Hippocampal formation (tissue), 2 donors: ENCODE measurements around the gene ZHX3.
"Not testable (repeated sequence)": the region's sequence is repeated elsewhere in the genome, so short reads cannot be mapped to it uniquely, and the experiment has no call there.

Source experiments
- DNase-seq, 2 donors: peaks; one replicate each; lab custom pipeline; 2025; lab: John Stamatoyannopoulos, UW

Gene ZHX3

DNA sequence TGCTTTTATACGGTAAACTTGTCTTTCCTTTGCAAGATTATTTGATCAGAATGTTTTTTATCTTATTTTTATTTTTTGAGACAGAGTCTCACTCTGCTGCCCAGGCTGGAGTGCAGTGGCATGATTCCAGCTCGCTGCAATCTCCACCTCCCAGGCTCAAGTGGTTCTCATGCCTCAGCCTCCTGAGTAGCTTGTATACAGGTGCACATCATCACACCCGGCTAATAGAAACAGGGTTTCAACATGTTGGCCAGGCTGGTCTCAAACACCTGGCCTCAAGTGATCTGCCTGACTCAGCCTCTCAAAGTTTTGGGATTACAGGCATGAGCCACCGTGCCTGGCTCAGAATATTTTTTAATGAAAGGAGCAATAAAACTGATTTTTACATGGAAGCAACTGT lies 14.2 kb upstream of the ZHX3 start:
- no peak for DNase-seq

DNA sequence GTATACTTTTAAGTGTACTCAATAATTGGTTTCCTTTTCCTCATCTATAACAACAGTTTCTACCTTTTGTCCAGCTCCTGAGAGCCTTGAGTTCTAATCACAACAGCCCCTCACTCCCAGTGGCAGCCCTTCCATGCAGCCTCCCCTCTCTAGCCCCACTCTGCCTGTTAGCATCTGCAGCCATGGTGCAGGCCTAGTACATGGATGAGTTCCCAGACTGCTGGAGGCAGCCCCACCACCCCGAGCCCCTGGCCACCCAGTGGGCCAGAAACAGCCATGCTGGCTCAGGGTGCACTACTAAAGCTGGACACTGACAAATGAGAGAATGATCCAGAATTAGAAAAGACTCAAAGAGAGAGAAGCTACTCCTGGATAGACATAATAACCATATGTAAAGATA lies 13.4 kb upstream of the ZHX3 start:
- DNase-seq: no peak

DNA sequence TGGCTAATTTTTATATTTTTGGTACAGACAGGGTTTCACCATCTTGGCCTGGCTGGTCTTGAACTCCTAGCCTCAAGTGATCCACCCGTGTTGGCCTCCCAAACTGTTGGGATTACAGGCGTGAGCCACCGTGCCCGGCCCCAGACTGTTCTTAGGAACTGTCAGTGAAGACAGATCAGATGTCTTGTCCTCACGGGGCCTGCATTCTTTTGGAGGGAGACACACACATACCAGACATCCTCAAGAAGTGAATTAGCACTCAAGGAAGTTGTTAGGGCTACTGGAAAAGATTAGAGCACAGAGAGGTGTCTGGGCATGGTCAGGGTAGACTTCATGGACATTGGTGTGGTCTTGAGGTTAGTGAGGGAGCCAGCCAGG lies 12.8 kb upstream of the ZHX3 start:
- DNase-seq: no peak

DNA sequence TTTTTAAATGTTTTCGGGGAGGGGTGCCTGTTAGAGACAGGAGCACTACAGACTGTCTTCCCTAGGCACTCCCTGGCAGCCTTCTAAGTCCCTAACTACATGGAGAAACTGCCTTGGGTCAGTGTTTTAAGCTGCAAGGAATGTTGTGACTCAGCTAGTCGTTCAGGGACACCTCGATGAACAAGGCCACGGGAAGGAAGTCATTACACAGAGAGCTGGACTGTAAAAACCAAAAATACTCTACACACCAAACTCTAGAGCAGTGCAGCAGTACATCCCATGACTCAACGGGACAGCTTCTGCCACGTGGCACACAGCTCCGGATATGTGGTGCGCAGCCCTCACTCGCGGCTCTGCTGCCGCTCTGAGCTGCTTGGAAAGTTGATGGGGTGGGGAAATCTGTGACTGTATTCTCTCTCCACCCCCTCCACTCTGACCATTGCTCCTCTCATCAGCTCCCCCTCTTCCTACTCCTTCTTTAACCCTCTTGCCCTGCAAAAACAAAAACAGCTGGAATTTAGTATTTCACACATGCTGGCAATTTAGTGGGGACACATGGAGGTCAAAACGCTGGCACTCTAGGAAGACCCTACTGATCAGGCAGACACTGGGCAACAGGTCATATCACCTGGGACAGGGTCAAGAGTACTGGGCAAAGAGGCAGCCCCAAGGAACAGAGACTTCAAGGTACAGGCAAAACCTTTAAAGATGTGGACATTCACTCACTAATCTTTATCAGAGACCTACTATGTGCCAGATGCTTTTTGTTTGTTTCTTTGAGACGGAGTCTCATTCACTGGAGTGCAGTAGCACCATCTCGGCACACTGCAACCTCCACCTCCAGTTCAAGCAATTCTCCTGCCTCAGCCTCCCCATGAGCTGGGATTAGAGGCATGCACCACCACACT lies 12.2 kb upstream of the ZHX3 start:
- no peak for DNase-seq

DNA sequence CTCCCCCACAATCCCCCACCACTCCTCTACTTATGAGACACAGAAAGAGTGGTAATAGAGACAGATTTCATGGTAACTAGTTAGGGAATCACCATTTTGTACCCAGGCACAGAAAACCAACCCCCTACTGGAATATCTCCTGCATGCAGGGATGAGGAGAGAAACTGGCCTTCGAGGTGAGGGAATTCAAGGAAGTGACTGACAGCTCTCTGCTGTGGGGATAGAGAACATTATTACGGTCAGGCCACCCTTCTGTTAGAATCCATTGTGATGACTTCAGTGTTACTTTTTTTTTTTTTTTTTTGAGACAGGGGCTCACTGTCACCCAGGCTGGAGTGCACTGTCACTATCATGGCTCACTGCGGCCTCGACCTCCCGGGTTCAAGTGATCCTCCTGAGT lies 9.6 kb upstream of the ZHX3 start:
- DNase-seq: no peak

DNA sequence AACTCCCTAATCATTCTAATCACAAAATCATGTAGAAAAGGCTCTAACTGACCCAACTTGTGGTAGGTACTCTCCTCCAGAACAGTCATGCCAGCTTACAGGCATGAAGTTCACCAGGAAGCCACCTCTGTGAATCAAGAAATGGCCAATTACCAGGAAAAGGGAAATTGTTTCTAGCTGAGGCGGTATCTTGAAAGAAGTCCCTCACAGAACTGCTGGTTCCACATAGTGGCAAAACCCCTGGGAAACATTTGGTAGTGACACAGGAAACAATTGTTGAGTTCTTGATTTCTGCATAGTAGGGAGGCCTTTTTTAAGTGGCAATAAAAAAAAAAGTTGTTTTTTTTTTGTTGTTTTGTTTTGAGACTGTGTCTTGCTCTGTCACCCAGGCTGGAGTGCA lies 3.4 kb upstream of the ZHX3 start:
- DNase-seq: no peak

DNA sequence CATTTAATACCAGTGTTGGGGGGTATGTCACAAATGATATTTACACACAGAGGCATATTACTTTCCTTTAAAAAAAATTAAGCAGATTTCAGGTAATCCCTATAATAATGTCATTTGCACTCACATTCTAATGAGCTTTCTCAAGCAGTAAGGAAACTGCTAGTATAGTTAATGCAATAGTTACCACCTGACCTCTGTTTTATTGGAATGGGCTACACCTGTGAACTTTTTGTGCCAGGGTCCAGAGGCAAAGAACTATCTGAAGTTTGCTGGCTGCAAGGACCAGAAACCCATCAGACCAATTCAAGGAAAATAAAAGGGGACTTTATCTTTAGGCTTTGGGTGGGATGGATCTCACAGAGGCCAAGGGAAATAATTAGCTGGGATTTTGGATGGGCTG lies 2.9 kb upstream of the ZHX3 start:
- no peak for DNase-seq

DNA sequence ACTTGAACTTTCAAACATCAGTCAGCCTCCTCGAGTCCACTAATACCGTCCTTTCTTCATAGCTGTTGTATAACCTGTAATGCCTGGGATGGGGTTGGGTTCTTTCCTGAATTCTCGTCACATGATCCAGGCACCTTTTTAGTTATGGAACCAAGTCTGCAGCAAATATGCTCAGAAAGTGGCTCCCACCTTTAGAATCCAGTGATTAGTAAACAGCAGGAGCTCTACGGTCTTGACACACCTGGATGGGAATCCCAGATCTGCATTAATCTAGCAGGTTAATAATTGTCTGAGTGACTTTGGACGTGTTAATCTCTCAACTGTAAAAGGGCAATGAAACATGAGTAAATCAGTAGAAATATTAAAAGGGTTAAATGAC lies 729 bp upstream of the ZHX3 start:
- no peak for DNase-seq

DNA sequence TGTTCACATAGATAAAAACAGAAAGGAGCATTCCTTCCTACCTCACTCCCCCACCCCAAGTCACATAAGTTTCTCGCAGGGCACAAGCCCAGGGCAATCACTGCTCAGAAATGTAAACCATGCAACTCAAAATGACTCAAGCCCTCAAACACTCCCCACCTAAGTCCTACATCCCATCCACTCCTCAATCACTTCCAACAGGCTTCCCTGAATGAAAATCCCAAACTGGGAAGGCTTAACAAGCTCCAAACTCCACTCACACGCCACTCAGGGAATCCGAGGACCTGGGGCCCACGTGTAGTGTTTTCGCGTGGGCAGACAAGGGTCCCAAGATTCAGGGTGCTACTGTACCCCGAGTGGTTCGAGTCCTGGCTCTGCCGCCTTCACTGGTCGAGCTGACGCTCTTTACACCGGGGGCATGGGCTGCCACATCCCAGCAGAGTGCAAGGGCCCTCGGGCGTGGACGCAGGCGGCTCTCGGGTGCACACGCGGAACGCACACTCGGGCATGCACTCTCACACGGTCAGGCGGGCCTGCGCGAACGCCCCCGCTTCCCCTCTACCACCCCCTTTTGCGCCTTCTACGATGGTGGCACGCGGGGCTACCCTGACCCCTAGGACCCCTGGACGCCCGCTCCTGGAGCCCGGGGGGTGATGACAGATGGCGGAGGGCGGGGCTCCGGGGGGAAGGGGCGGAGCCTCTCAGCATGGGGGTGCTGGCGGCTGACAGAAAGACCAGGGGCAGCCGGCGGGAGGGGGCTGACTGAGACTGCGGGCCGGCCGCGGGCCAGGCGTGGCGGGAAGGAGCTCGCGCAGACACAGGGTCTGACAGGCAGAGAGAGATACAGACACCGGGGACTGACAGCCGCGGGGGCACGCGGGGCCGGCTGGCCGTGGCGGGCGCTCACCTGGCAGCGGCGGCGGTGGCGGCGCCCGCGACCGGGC lies 657 bp downstream of the ZHX3 start:
- DNase-seq: peak; percentile 45 to 79

DNA sequence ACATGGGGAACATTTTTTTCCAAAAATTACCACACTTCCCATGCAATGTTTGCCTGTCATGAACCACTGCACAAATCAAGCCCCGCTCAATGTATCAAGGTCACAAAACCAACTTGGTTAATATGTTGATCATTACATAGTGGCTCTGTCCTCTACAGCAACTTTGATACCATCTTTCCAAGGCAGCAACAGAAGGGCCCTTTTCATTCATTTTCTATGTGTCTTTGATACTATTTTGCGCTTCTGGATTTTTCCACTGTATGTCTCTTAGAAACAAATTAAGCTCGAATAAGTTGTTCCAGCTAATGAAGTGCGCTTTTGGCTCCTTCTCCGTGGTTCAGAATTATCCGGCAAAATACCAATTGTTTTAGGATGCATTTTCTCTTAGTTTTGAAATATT lies 1.5 kb downstream of the ZHX3 start:
- peak in 1 of 2 donors; percentile 41 for DNase-seq

DNA sequence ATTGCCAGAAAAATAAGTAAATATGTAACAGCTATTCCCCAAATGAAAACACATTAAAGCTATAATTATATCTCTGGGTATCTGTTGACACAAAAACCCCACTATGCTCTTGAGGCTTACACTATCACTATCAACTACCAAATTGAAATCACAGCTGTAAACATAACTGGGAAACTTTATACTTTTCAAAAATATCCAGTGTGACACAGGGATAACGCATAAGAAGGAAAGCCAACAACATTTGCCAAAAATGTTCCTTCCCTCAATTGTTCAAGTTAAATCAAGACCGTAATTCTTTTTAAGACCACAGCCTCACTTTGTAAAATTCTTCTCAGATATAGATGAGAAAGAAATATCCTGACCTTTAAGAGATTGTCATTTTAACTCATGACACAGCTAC lies 3.1 kb downstream of the ZHX3 start:
- no peak for DNase-seq

DNA sequence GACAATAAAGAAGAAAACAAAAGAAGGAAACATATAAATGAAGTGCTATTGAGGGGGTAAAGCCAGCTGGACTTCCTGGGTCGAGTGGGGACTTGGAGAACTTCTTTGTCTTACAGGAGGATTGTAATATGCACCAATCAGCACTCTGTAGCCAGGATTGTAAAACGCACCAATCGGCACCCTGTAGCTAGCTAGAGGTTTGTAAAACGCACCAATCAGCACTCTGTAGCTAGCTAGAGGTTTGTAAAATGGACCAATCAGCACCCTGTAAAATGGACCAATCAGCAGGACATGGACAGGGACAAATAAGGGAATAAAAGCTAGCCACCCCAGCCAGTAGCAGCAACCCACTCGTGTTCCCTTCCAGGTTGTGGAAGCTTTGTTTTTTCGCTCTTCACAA lies 5.5 kb downstream of the ZHX3 start:
- not testable (repeated sequence) for DNase-seq

DNA sequence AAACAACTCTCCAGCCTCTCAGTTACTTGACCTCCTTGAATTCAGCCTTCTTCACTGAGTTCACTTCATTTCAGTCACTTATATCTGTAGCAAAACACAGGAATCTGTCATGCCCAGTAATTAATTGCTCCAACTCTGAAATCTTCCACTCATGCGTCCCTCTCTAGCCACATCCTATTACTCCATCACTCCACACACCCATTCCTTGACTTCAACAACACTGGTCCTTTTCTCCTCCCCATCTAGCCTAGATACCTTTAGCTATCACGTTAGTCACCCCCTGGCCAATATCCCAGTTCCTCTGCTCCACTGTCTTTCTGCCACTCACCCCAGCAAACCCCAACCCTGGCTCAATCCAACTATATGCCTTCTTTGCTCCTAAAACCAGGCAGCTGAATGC lies 7.7 kb downstream of the ZHX3 start:
- no peak for DNase-seq

DNA sequence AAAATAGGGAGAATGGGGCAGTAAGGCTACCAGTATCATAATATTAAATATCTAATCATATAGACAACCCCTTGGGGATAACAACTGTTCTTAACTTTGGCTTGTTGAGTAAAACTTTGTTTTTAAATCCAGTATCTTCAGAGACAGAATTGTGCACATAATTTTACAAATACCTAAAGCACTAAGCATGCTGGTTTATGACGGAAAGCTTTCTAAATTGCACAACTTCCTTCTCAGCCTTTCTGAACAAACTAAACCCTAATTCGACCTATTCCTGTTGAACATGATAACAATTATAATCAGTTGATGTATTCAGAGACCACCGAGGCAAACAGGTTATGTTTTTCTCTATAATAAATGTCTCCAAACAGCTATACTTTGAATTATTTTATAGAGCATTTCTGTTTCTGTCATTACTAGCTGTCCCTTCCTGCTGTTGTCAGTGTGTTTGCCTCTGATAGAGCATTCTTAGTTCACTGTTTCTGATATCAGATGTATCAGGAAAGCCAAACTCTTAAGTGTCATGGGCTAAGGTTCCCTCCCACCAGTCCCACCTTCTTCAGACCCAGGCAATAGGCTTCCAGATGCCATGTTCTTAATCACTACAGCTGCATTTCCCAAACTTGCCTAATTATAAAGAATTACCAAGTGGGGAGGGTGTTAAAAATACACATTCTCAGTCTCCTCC lies 8.7 kb downstream of the ZHX3 start:
- no peak for DNase-seq

DNA sequence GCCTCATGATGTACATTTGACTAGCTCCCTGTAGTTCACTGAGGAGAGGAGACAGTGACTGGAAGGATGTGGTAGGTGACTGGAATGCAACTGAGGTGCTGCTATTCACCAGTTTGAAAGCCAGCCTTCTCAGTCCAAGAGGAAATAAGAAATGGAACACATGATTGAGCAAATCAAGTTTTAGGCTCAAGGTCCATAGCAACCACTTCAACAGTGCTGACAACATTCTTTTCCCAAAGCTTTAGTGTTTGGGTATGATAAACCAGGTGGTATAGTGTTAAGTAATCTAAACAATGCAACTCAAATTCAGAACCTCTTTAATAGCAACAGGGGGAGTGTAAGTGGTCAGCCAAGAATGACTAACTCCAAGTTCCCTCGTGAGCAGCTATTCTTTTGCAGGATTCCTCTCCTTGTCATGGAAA lies 9.2 kb downstream of the ZHX3 start:
- no peak for DNase-seq

DNA sequence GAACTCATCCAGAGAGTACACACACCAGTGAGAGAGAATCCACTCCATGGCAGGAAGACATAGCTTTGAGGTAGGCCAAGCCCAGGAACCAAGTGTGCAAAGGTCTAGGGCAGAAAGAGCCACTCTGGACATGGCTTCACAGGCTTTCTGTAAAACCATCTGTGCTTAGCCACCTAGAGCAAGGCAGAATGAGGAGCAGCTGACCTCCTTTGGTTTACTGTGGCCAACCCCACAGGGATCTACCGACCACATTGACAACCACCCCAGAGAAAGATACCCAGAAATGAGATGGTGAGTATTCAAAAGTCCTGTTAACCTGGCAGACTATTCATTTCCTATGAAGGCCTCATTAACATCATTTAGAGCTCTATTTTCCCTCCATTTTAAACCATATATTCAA lies 10.5 kb downstream of the ZHX3 start:
- DNase-seq: no peak

DNA sequence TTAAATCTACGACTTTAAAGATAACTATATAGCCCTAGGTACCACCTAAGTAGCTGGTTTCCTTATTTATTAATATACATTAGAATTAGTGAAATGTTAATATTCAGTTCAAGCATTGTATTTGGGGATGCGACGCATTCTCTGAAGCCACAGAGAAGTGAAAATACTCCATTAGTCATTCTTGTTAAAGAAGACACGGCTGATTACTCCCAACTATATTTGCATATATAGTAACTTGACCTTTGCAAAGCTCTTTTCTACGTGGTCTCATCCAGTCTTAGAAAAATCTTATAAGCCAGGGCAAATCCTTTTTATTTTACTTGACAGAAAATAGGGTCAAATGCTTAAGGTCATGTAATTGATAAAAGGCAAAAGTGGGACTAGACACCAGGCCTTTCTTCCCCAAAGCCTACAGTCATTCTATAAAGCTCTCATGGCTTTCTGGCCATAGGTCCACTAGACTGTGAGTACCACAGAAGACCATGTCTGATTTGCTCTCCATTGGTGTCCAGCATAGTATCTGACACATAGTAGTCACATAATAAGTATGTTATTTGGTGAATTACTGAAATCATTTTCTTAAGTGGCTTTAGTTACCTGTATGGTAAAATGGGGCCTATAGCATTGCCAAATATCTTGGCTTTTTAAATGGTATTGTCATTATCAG lies 11.3 kb downstream of the ZHX3 start:
- no peak for DNase-seq

DNA sequence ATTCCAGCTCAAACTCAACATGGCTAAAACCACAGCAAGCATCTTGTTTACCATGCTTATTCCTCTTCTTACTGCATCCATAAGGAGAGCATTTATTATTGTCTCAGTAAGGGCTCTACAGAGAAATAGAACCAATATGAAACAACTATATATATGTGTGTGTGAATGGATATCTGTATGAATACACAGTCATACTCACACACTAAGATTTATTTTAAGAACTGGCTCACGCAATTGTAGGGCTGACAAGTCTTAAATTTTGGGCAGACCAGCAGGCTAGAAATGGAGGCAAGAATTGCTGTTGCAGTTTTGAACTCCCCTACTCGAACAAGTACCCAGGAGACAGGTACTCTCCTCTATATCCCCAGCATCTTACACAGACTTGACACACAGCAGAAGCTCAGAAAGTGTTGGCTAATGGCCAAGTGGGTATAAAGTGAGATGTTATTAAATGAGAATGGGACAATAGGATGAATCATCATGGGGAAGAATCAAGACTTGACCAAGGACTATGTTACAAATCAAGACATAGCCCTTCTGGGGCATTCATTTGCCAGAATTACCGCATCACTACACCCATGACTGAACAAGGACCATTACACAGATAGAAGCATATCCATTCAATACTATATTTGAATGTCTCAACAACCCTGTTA lies 13.0 kb downstream of the ZHX3 start:
- DNase-seq: no peak

DNA sequence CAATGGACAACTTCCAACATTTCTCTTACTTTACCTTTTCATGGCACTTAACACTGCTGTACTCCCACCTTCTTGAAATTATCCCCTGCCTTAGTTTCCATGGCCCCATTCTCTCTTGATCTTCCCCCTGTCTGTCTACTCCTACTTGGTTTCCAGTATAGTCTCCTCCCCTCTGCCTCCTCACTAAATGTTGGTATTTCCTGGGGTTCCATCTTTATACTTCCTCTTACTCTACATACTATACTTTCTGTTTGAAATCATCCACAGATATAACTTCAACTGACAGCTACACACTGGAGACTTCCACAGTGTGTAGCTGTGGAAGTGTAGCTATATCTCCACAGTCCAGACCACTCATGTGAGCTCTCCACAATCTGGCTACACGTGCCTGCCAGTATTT lies 13.5 kb downstream of the ZHX3 start:
- no peak for DNase-seq

DNA sequence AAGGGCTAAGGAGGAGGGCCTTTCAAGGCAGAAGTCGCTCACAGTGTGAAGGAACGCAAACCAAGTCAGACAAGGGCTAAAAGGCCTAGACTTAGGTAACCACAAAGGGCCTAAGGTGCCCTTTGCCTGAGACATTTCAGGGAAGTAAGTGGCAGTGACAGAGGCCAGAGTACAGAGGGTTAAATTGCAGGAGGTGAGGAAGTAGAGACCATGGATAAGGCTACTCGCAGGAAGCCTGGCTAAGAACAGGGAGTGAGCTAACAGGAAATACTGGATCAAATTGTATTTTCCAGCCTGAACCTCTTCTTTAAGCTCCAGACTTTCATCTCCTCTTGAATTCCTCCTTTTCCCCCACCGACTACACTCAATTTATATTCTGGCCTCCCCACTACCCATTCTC lies 16.6 kb downstream of the ZHX3 start:
- no peak for DNase-seq

DNA sequence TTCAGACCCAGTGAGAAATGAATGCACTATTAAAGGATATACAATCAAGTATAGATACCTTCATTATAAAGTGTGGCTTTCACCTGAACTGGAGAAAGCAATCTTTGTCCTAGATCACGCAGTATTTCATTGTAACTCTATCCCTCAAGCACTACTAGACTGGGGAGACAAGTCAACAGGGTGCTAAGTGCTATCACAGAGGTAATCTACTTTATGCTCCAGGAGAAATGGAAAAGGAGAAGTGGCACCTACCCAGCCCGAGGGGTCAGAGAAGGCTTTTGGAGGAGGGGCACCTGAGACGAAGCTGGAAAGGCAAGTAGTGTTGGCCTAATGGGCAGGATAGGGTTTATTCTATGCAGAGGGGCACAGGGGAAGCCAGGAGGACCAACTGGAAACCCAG lies 17.1 kb downstream of the ZHX3 start:
- no peak for DNase-seq
